ENCODE data around the gene ZNF618.

GRCh38 chr9:113928269-113928668 lies 52.2 kb downstream of the ZNF618 start:
- TF ChIP-seq CTCF (conservative IDR thresholded peaks at IDR 0.05; ENCODE audit: low read depth, low read length) (no peak), EZH2 (IDR thresholded peaks at IDR 0.05; ENCODE audit: low read length, unreplicated experiment) (no peak), EZH2phosphoT487 (IDR thresholded peaks at IDR 0.05; ENCODE audit: borderline replicate concordance, low read length) (no peak)

Measured in PC-3 (cell line).